KMS-11 (cell line): Measurements from ENCODE around the gene DNAJB8.
A peak's percentile ranks its signal among the peaks of the same experiment; 100 is the strongest.

Source experiments
- H2AFZ ChIP-seq: fragments of 200-600 bp; sonication (generic); 2 replicates; pipeline ENCODE4 v1.6.1; 2016; ENCODE audit warnings: antibody characterized with exemption, mixed run types, low read depth
- H3K27ac ChIP-seq: fragments of 200-600 bp; sonication (generic); 2 replicates; pipeline ENCODE4 v1.6.1; 2016; ENCODE audit warnings: mild to moderate bottlenecking, mixed run types
- H3K27me3 ChIP-seq: fragments of 200-600 bp; sonication (generic); 2 replicates; pipeline ENCODE4 v1.6.1; 2017; ENCODE audit warnings: mild to moderate bottlenecking, low read depth, mixed run types, moderate library complexity; ENCODE audit not compliant: insufficient read depth
- H3K36me3 ChIP-seq: fragments of 200-600 bp; sonication (generic); 2 replicates; pipeline ENCODE4 v1.6.1; 2017; ENCODE audit warnings: mild to moderate bottlenecking, mixed run types; ENCODE audit not compliant: insufficient read depth
- H3K4me1 ChIP-seq: fragments of 200-600 bp; sonication (generic); 2 replicates; pipeline ENCODE4 v1.6.1; 2016; ENCODE audit warnings: mild to moderate bottlenecking, low read depth, mixed run types; ENCODE audit not compliant: poor library complexity, severe bottlenecking
- H3K4me2 ChIP-seq: fragments of 200-600 bp; sonication (generic); 2 replicates; pipeline ENCODE4 v1.7.0; 2016; ENCODE audit warnings: mild to moderate bottlenecking, mixed run types
- H3K4me3 ChIP-seq: fragments of 200-600 bp; sonication (generic); IDR thresholded peaks from 2 replicates; pipeline ENCODE4 v1.6.1; 2017; ENCODE audit warnings: low read depth, low read length, mixed read lengths; ENCODE audit not compliant: insufficient read depth
- H3K79me2 ChIP-seq: fragments of 200-600 bp; sonication (generic); 2 replicates; pipeline ENCODE4 v1.6.1; 2016; ENCODE audit warnings: low read depth, mixed run types; ENCODE audit not compliant: insufficient read depth
- H3K9ac ChIP-seq: fragments of 200-600 bp; sonication (generic); 2 replicates; pipeline ENCODE4 v1.6.1; 2016; ENCODE audit warnings: mild to moderate bottlenecking, mixed run types
- H4K20me1 ChIP-seq: fragments of 200-600 bp; sonication (generic); 2 replicates; pipeline ENCODE4 v1.6.1; 2016; ENCODE audit warnings: mild to moderate bottlenecking, mixed run types; ENCODE audit not compliant: insufficient read depth
- CTCF ChIP-seq: fragments of 200-600 bp; sonication (generic); conservative IDR thresholded peaks from 2 replicates; pipeline ENCODE4 v1.6.1; 2017; ENCODE audit warnings: low read depth, mild to moderate bottlenecking, antibody characterized with exemption, low read length, moderate library complexity, mixed read lengths

The DNAJB8 gene

GRCh38 chr3:128490915-128491690 lies 24.4 kb upstream of the DNAJB8 start:
- Histone ChIP-seq H3K27ac (no peak overlapping the region), H3K79me2 (no peaks in the 10 kb centered on the region), H3K27me3 (peaks cover 90% of the 10 kb centered on the region), H3K4me1 (no peaks in the 10 kb centered on the region), H3K4me3 (peak overlapping the region; percentile 1), H3K4me2 (no peak overlapping the region), H4K20me1 (no peaks in the 10 kb centered on the region), H3K36me3 (no peaks in the 10 kb centered on the region), H3K9ac (no peak overlapping the region), H2AFZ (no peak overlapping the region)
- no peak for TF ChIP-seq CTCF

GRCh38 chr3:128490650-128490914 lies 23.9 kb upstream of the DNAJB8 start:
- Histone ChIP-seq H3K4me2 (no peak overlapping the region), H3K27me3 (peaks cover 94% of the 10 kb centered on the region), H3K4me3 (peak overlapping the region; percentile 1), H3K36me3 (no peaks in the 10 kb centered on the region), H2AFZ (no peak overlapping the region), H3K79me2 (no peaks in the 10 kb centered on the region), H3K27ac (no peak overlapping the region), H3K9ac (no peak overlapping the region), H3K4me1 (no peaks in the 10 kb centered on the region), H4K20me1 (no peaks in the 10 kb centered on the region)
- no peak for TF ChIP-seq CTCF

- no peak overlapping the region for H3K27ac ChIP-seq
- peaks cover 96% of the 10 kb centered on the region for H3K27me3 ChIP-seq
Observed at GRCh38 chr3:128489927-128490649, 23.4 kb upstream of the DNAJB8 start.

DNA sequence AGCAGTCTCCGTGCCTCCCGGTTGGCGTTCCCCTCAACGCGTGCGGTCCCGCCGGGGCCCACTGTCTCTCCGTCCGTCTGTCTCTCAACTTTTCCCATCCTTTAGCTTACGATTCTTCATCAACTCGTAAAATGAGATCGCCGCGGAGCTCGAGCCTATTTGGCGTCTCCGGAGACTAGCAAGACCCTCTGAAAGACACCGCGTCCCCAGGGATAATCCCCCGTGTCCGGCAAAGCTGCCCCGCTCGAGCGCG lies 22.9 kb upstream of the DNAJB8 start:
- Histone ChIP-seq H3K4me1 (no peaks in the 10 kb centered on the region), H4K20me1 (no peaks in the 10 kb centered on the region), H3K27ac (no peak overlapping the region), H3K27me3 (peaks cover 97% of the 10 kb centered on the region), H3K36me3 (no peaks in the 10 kb centered on the region), H3K4me2 (no peak overlapping the region), H2AFZ (no peak overlapping the region), H3K4me3 (no peak overlapping the region), H3K79me2 (no peaks in the 10 kb centered on the region), H3K9ac (no peak overlapping the region)
- no peak for TF ChIP-seq CTCF

More at GRCh38 chr3:128489927-128490649, 23.4 kb upstream of the DNAJB8 start:
- H3K4me1 ChIP-seq = no peaks in the 10 kb centered on the region
- peak overlapping the region; percentile 1 for H3K4me3 ChIP-seq
- TF ChIP-seq CTCF = no peak
- H4K20me1 ChIP-seq = no peaks in the 10 kb centered on the region
- H2AFZ ChIP-seq = no peak overlapping the region
- H3K9ac ChIP-seq = no peak overlapping the region
- H3K36me3 ChIP-seq = no peaks in the 10 kb centered on the region
- no peaks in the 10 kb centered on the region for H3K79me2 ChIP-seq
- no peak overlapping the region for H3K4me2 ChIP-seq
